ENCODE measurements around the gene KCTD14.
"Not testable (repeated sequence)": the region's sequence is repeated elsewhere in the genome, so short reads cannot be mapped to it uniquely, and the experiment has no call there.

The KCTD14 gene

GRCh38 chr11:78023426-78023825, 350 bp upstream of the KCTD14 start:
- Histone ChIP-seq H3K27ac (ENCODE audit: low read depth, low read length) (no peak overlapping the region), H3K4me1 (ENCODE audit: control insufficient read depth, insufficient read depth, low read length, unreplicated experiment) (peaks cover 9% of the 10 kb centered on the region), H3K27me3 (ENCODE audit: insufficient read depth, low read length) (no peaks in the 10 kb centered on the region), H3K4me3 (ENCODE audit: low read depth, low read length) (peak overlapping the region; percentile 80), H3K79me2 (ENCODE audit: control insufficient read depth, insufficient read depth, low read length, unreplicated experiment) (no peaks in the 10 kb centered on the region), H3K36me3 (ENCODE audit: insufficient read depth, low read length) (no peaks in the 10 kb centered on the region), H2AFZ (ENCODE audit: low read length, unreplicated experiment) (peak overlapping the region; percentile 82)

GRCh38 chr11:78021611-78022010, 1.5 kb downstream of the KCTD14 start:
- H3K4me3 ChIP-seq (ENCODE audit: low read depth, low read length): no peak overlapping the region
- no peak overlapping the region for H3K27ac ChIP-seq (ENCODE audit: low read depth, low read length)
- peaks cover 9% of the 10 kb centered on the region for H3K4me1 ChIP-seq (ENCODE audit: control insufficient read depth, insufficient read depth, low read length, unreplicated experiment)
- no peaks in the 10 kb centered on the region for H3K36me3 ChIP-seq (ENCODE audit: insufficient read depth, low read length)
- no peaks in the 10 kb centered on the region for H3K79me2 ChIP-seq (ENCODE audit: control insufficient read depth, insufficient read depth, low read length, unreplicated experiment)
- H3K27me3 ChIP-seq (ENCODE audit: insufficient read depth, low read length): no peaks in the 10 kb centered on the region
- no peak overlapping the region for H2AFZ ChIP-seq (ENCODE audit: low read length, unreplicated experiment)

- Histone ChIP-seq H2AFZ (ENCODE audit: low read length, unreplicated experiment) (no peak overlapping the region), H3K79me2 (ENCODE audit: control insufficient read depth, insufficient read depth, low read length, unreplicated experiment) (no peaks in the 10 kb centered on the region), H3K4me3 (ENCODE audit: low read depth, low read length) (no peak overlapping the region), H3K36me3 (ENCODE audit: insufficient read depth, low read length) (peaks cover 4% of the 10 kb centered on the region; the same call in 1 of the 2 replicates), H3K27ac (ENCODE audit: low read depth, low read length) (no peak overlapping the region), H3K27me3 (ENCODE audit: insufficient read depth, low read length) (no peaks in the 10 kb centered on the region), H3K4me1 (ENCODE audit: control insufficient read depth, insufficient read depth, low read length, unreplicated experiment) (peaks cover 9% of the 10 kb centered on the region)
Observed at GRCh38 chr11:78020246-78020645, 2.8 kb downstream of the KCTD14 start.

- no peak overlapping the region for H3K4me3 ChIP-seq (ENCODE audit: low read depth, low read length)
- H3K4me1 ChIP-seq (ENCODE audit: control insufficient read depth, insufficient read depth, low read length, unreplicated experiment): peaks cover 9% of the 10 kb centered on the region
- no peaks in the 10 kb centered on the region for H3K79me2 ChIP-seq (ENCODE audit: control insufficient read depth, insufficient read depth, low read length, unreplicated experiment)
- peaks cover 4% of the 10 kb centered on the region; the same call in 1 of the 2 replicates for H3K36me3 ChIP-seq (ENCODE audit: insufficient read depth, low read length)
- H2AFZ ChIP-seq (ENCODE audit: low read length, unreplicated experiment): no peak overlapping the region
- H3K27ac ChIP-seq (ENCODE audit: low read depth, low read length): no peak overlapping the region
- H3K27me3 ChIP-seq (ENCODE audit: insufficient read depth, low read length): no peaks in the 10 kb centered on the region
Observed at GRCh38 chr11:78019808-78020207, 3.3 kb downstream of the KCTD14 start.

GRCh38 chr11:78015878-78016277, 7.2 kb downstream of the KCTD14 start:
- no peaks in the 10 kb centered on the region for H3K79me2 ChIP-seq (ENCODE audit: control insufficient read depth, insufficient read depth, low read length, unreplicated experiment)
- no peak overlapping the region for H2AFZ ChIP-seq (ENCODE audit: low read length, unreplicated experiment)
- peaks cover 4% of the 10 kb centered on the region for H3K4me1 ChIP-seq (ENCODE audit: control insufficient read depth, insufficient read depth, low read length, unreplicated experiment)
- no peaks in the 10 kb centered on the region for H3K27me3 ChIP-seq (ENCODE audit: insufficient read depth, low read length)
- H3K36me3 ChIP-seq (ENCODE audit: insufficient read depth, low read length): peaks cover 4% of the 10 kb centered on the region; the same call in 1 of the 2 replicates
- H3K4me3 ChIP-seq (ENCODE audit: low read depth, low read length): no peak overlapping the region
- H3K27ac ChIP-seq (ENCODE audit: low read depth, low read length): no peak overlapping the region

GRCh38 chr11:78014937-78015520, 8.0 kb downstream of the KCTD14 start:
- not testable (repeated sequence) for H3K4me1 ChIP-seq (ENCODE audit: control insufficient read depth, insufficient read depth, low read length, unreplicated experiment); H3K36me3 ChIP-seq (ENCODE audit: insufficient read depth, low read length); H3K27ac ChIP-seq (ENCODE audit: low read depth, low read length); H3K79me2 ChIP-seq (ENCODE audit: control insufficient read depth, insufficient read depth, low read length, unreplicated experiment); H3K4me3 ChIP-seq (ENCODE audit: low read depth, low read length); H3K27me3 ChIP-seq (ENCODE audit: insufficient read depth, low read length); H2AFZ ChIP-seq (ENCODE audit: low read length, unreplicated experiment)

- Histone ChIP-seq H3K36me3 (ENCODE audit: insufficient read depth, low read length) (peaks cover 4% of the 10 kb centered on the region; the same call in 1 of the 2 replicates), H3K27me3 (ENCODE audit: insufficient read depth, low read length) (no peaks in the 10 kb centered on the region), H3K27ac (ENCODE audit: low read depth, low read length) (no peak overlapping the region), H3K79me2 (ENCODE audit: control insufficient read depth, insufficient read depth, low read length, unreplicated experiment) (no peaks in the 10 kb centered on the region), H2AFZ (ENCODE audit: low read length, unreplicated experiment) (no peak overlapping the region), H3K4me1 (ENCODE audit: control insufficient read depth, insufficient read depth, low read length, unreplicated experiment) (no peaks in the 10 kb centered on the region), H3K4me3 (ENCODE audit: low read depth, low read length) (no peak overlapping the region)
Observed at GRCh38 chr11:78011301-78011700, 11.8 kb downstream of the KCTD14 start.

GRCh38 chr11:78010755-78011154, 12.3 kb downstream of the KCTD14 start:
- Histone ChIP-seq H3K4me1 (ENCODE audit: control insufficient read depth, insufficient read depth, low read length, unreplicated experiment) (no peaks in the 10 kb centered on the region), H3K27ac (ENCODE audit: low read depth, low read length) (no peak overlapping the region), H3K27me3 (ENCODE audit: insufficient read depth, low read length) (no peaks in the 10 kb centered on the region), H3K4me3 (ENCODE audit: low read depth, low read length) (no peak overlapping the region), H2AFZ (ENCODE audit: low read length, unreplicated experiment) (no peak overlapping the region), H3K36me3 (ENCODE audit: insufficient read depth, low read length) (no peaks in the 10 kb centered on the region), H3K79me2 (ENCODE audit: control insufficient read depth, insufficient read depth, low read length, unreplicated experiment) (no peaks in the 10 kb centered on the region)

GRCh38 chr11:78010304-78010703, 12.8 kb downstream of the KCTD14 start:
- Histone ChIP-seq H3K27me3 (ENCODE audit: insufficient read depth, low read length) (no peaks in the 10 kb centered on the region), H3K79me2 (ENCODE audit: control insufficient read depth, insufficient read depth, low read length, unreplicated experiment) (no peaks in the 10 kb centered on the region), H2AFZ (ENCODE audit: low read length, unreplicated experiment) (no peak overlapping the region), H3K27ac (ENCODE audit: low read depth, low read length) (no peak overlapping the region), H3K4me1 (ENCODE audit: control insufficient read depth, insufficient read depth, low read length, unreplicated experiment) (no peaks in the 10 kb centered on the region), H3K4me3 (ENCODE audit: low read depth, low read length) (no peak overlapping the region), H3K36me3 (ENCODE audit: insufficient read depth, low read length) (no peaks in the 10 kb centered on the region)

GRCh38 chr11:78009062-78009461, 14.0 kb downstream of the KCTD14 start:
- Histone ChIP-seq H3K4me1 (ENCODE audit: control insufficient read depth, insufficient read depth, low read length, unreplicated experiment) (no peaks in the 10 kb centered on the region), H2AFZ (ENCODE audit: low read length, unreplicated experiment) (no peak overlapping the region), H3K36me3 (ENCODE audit: insufficient read depth, low read length) (no peaks in the 10 kb centered on the region), H3K4me3 (ENCODE audit: low read depth, low read length) (no peak overlapping the region), H3K79me2 (ENCODE audit: control insufficient read depth, insufficient read depth, low read length, unreplicated experiment) (no peaks in the 10 kb centered on the region), H3K27ac (ENCODE audit: low read depth, low read length) (no peak overlapping the region), H3K27me3 (ENCODE audit: insufficient read depth, low read length) (no peaks in the 10 kb centered on the region)

GRCh38 chr11:78000193-78000592, 22.9 kb downstream of the KCTD14 start:
- Histone ChIP-seq H3K4me3 (ENCODE audit: low read depth, low read length) (no peak overlapping the region), H3K36me3 (ENCODE audit: insufficient read depth, low read length) (no peaks in the 10 kb centered on the region), H2AFZ (ENCODE audit: low read length, unreplicated experiment) (no peak overlapping the region), H3K4me1 (ENCODE audit: control insufficient read depth, insufficient read depth, low read length, unreplicated experiment) (peaks cover 1% of the 10 kb centered on the region), H3K27ac (ENCODE audit: low read depth, low read length) (no peak overlapping the region), H3K27me3 (ENCODE audit: insufficient read depth, low read length) (no peaks in the 10 kb centered on the region), H3K79me2 (ENCODE audit: control insufficient read depth, insufficient read depth, low read length, unreplicated experiment) (no peaks in the 10 kb centered on the region)
